Measurements from ENCODE around the gene RNF5. TPM values are rescaled to one million over a fixed set of nuclear protein-coding genes. Genes with fewer than 3 reads are reported as not detected.
"Not testable (repeated sequence)": the region's sequence is repeated elsewhere in the genome, so short reads cannot be mapped to it uniquely, and the experiment has no call there.

The RNF5 gene
- total and polyA plus RNA-seq, 2 of the 4 experiments (the other 2 are of a cell fraction), result 18.8 to 41.4 TPM

DNA sequence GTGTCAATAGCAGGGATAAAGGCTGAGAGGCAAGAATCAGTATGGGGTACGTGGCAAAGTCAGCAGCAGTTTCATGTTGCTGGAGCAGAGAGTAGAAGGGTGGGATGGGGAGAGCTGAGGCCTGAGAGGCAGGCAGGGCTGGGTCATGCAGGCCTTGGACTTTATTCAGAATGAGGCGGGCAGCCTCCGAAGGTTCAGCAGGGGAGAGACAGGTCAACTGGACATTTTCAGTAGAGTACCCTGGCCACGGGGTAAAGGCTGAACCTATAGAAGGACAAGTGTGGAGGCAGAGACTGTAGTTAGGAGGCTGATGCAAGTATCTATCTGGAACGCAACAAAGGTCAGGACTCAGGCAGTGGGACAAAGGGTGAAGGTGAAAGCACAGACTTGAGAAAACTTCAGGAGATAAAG, 32.0 kb downstream of the RNF5 start:
- H3K4ac ChIP-seq (ENCODE audit: low read depth, low read length), result no peak overlapping the region
- in situ Hi-C loops (cut with MboI; ENCODE audit: low sequenced_read_pairs) (no loop called here), dilution Hi-C loops (cut with HindIII; ENCODE audit: low sequenced_read_pairs, unreplicated experiment) (no loop called here), intact Hi-C loops (cut with micrococcal nuclease) (no loop called here)
- no peak overlapping the region for H2BK20ac ChIP-seq (ENCODE audit: low read depth, low read length)
- H3K4me2 ChIP-seq (ENCODE audit: low read depth, low read length), result no peak overlapping the region
- no peak for DNase-seq
- H3K9me1 ChIP-seq (ENCODE audit: insufficient read depth, low read length), result no peaks in the 10 kb centered on the region
- no peak overlapping the region for H3K18ac ChIP-seq (ENCODE audit: low read depth, low read length)
- H4K5ac ChIP-seq (ENCODE audit: low read depth, low read length), result no peak overlapping the region
- H3K14ac ChIP-seq (replicated peaks; ENCODE audit: low read depth, low read length), result no peak overlapping the region
- H3K9me3 ChIP-seq (ENCODE audit: control insufficient read depth, insufficient read depth, low read length), result no peaks in the 10 kb centered on the region
- no peak overlapping the region for H2AK5ac ChIP-seq (ENCODE audit: low read depth, low read length)
- no peaks in the 10 kb centered on the region for H3K36me3 ChIP-seq (ENCODE audit: control insufficient read depth, insufficient read depth, low read length)
- H3K27ac ChIP-seq (ENCODE audit: insufficient read depth, low read length), result no peak overlapping the region
- H2AK9ac ChIP-seq (replicated peaks; ENCODE audit: low read depth, low read length, poor library complexity), result no peak overlapping the region
- H3K79me1 ChIP-seq (ENCODE audit: low read depth in 1 of 2, low read length in 2 of 2), result no peaks in the 10 kb centered on the region
- H3K9ac ChIP-seq (ENCODE audit: low read depth, low read length), result no peak overlapping the region
- H4K20me1 ChIP-seq (ENCODE audit: insufficient read depth, low read length), result no peaks in the 10 kb centered on the region
- no peak overlapping the region for H2BK120ac ChIP-seq (ENCODE audit: low read depth, low read length)
- ChIA-PET CTCF (no interaction called here), POLR2A (ENCODE audit: unreplicated experiment) (no interaction called here)
- no peak overlapping the region for H3K56ac ChIP-seq (ENCODE audit: extremely low read depth, insufficient read depth, low read length)
- H4K8ac ChIP-seq (ENCODE audit: low read depth in 2 of 2, low read length in 2 of 2), result no peak overlapping the region
- peaks cover 8% of the 10 kb centered on the region; the same call in 1 of the 2 replicates for H3K27me3 ChIP-seq (ENCODE audit: control insufficient read depth, insufficient read depth, low read length)
- H2BK15ac ChIP-seq (ENCODE audit: low read depth, low read length), result no peak overlapping the region
- no peak overlapping the region for H2BK5ac ChIP-seq (ENCODE audit: low read depth, low read length, poor library complexity, severe bottlenecking)
- no peak for ATAC-seq (ENCODE audit: low read depth)
- no peaks in the 10 kb centered on the region for H3K4me1 ChIP-seq (ENCODE audit: control insufficient read depth, insufficient read depth, low read length)
- 60% methylated on average over 5 of the region's 5 CpGs; no CpG with 5 or more reads in 1 of the 2 experiments for WGBS, 2 experiments (ENCODE audit: extremely low coverage in 2 of 2, insufficient read length in 1 of 2)
- no peak overlapping the region for H2AFZ ChIP-seq (replicated peaks; ENCODE audit: low read length, poor library complexity)
- no peak overlapping the region for H3K4me3 ChIP-seq (ENCODE audit: insufficient read depth, low read depth, low read length)
- no peak overlapping the region for H4K91ac ChIP-seq (ENCODE audit: insufficient read depth, low read depth, low read length)
- H3K23ac ChIP-seq (ENCODE audit: low read depth, low read length), result no peak overlapping the region
- no TSS peak for BruUV-seq (replicated peaks)
- TF ChIP-seq SMC3 (IDR thresholded peaks at IDR 0.05; ENCODE audit: low read depth, low read length) (no peak), MAFK (IDR thresholded peaks at IDR 0.05; ENCODE audit: low read depth, low read length) (no peak)

DNA sequence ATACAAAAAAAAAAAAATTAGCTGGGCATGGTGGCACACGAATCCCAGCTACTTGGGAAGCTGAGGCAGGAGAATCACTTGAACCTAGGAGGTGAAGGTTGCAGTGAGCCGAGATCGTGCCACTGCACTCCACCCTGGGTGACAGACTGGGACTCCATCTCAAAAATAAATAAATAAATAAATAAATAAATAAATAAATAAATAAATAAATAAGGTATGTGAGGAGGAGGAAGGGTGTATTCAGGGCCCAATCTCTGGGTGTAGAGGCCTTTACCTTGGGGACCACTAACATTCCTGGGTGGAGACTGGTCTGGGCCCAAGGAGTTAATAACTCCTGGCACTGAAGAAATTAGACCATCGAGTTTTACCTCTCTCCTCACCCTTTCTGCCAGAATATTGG, 33.2 kb downstream of the RNF5 start:
- H2AK5ac ChIP-seq (ENCODE audit: low read depth, low read length); H3K18ac ChIP-seq (ENCODE audit: low read depth, low read length); H2AK9ac ChIP-seq (replicated peaks; ENCODE audit: low read depth, low read length, poor library complexity); intact Hi-C loops (cut with micrococcal nuclease); H3K56ac ChIP-seq (ENCODE audit: extremely low read depth, insufficient read depth, low read length); H4K20me1 ChIP-seq (ENCODE audit: insufficient read depth, low read length); ATAC-seq (ENCODE audit: low read depth); H3K27ac ChIP-seq (ENCODE audit: insufficient read depth, low read length); H3K4me1 ChIP-seq (ENCODE audit: control insufficient read depth, insufficient read depth, low read length); H2BK5ac ChIP-seq (ENCODE audit: low read depth, low read length, poor library complexity, severe bottlenecking); H3K9me1 ChIP-seq (ENCODE audit: insufficient read depth, low read length); H3K23ac ChIP-seq (ENCODE audit: low read depth, low read length); H2BK15ac ChIP-seq (ENCODE audit: low read depth, low read length); DNase-seq; H3K9me3 ChIP-seq (ENCODE audit: control insufficient read depth, insufficient read depth, low read length); H3K4ac ChIP-seq (ENCODE audit: low read depth, low read length); H3K79me1 ChIP-seq (ENCODE audit: low read depth in 1 of 2, low read length in 2 of 2); in situ Hi-C loops (cut with MboI; ENCODE audit: low sequenced_read_pairs); H3K9ac ChIP-seq (ENCODE audit: low read depth, low read length); H3K27me3 ChIP-seq (ENCODE audit: control insufficient read depth, insufficient read depth, low read length); H3K14ac ChIP-seq (replicated peaks; ENCODE audit: low read depth, low read length); H2AFZ ChIP-seq (replicated peaks; ENCODE audit: low read length, poor library complexity); H3K4me3 ChIP-seq (ENCODE audit: insufficient read depth, low read depth, low read length); H4K8ac ChIP-seq (ENCODE audit: low read depth in 2 of 2, low read length in 2 of 2); H4K5ac ChIP-seq (ENCODE audit: low read depth, low read length); BruUV-seq (replicated peaks); H4K91ac ChIP-seq (ENCODE audit: insufficient read depth, low read depth, low read length); H3K36me3 ChIP-seq (ENCODE audit: control insufficient read depth, insufficient read depth, low read length); H3K4me2 ChIP-seq (ENCODE audit: low read depth, low read length); H2BK120ac ChIP-seq (ENCODE audit: low read depth, low read length); H2BK20ac ChIP-seq (ENCODE audit: low read depth, low read length); dilution Hi-C loops (cut with HindIII; ENCODE audit: low sequenced_read_pairs, unreplicated experiment): not testable (repeated sequence)
- ChIA-PET POLR2A (ENCODE audit: unreplicated experiment) (interaction anchor here (0.6 kb wide), 1 partner anchor 82 kb away, joined by 3 read pairs; no protein-coding TSS in a partner anchor), CTCF (interaction anchor here (1.1 kb wide), 1 partner anchor 158 kb away, joined by 3 read pairs; no protein-coding TSS in a partner anchor)
- WGBS, 2 experiments (ENCODE audit: extremely low coverage in 2 of 2, insufficient read length in 1 of 2), result no CpG with 5 or more reads among the region's 4 CpGs

All from IMR-90 (cell line).